ENCODE results near the gene HID1.

The HID1 gene

GRCh38 chr17:74925242-74925641 is 47.3 kb downstream of the HID1 start:
- no peak for DNase-seq (ENCODE audit: low read depth)
- no peak overlapping the region for H3K4me3 ChIP-seq (ENCODE audit: low read length)
- TF ChIP-seq CTCF (conservative IDR thresholded peaks at IDR 0.05; ENCODE audit: low read depth, low read length): no peak

GRCh38 chr17:74924250-74924948 is 48.2 kb downstream of the HID1 start, which contains the start of gene OTOP2:
Gene OTOP2, plus strand, starts transcription at chr17:74924273. Its CDS starts 360 bp downstream, at chr17:74924633.
- peak within 1 kb of the TSS; percentile 22 for H3K4me3 ChIP-seq (ENCODE audit: low read length)
- TF ChIP-seq CTCF (conservative IDR thresholded peaks at IDR 0.05; ENCODE audit: low read depth, low read length): no peak
- DNase-seq (ENCODE audit: low read depth): no peak

- no peak overlapping the region for H3K4me3 ChIP-seq (ENCODE audit: low read length)
- no peak for DNase-seq (ENCODE audit: low read depth)
- TF ChIP-seq CTCF (conservative IDR thresholded peaks at IDR 0.05; ENCODE audit: low read depth, low read length): peak; percentile 70
These were observed 48.9 kb downstream of the HID1 start for GRCh38 chr17:74923538-74924249.

- no peak for TF ChIP-seq CTCF (conservative IDR thresholded peaks at IDR 0.05; ENCODE audit: low read depth, low read length)
- no peak for DNase-seq (ENCODE audit: low read depth)
- peak within 1 kb of the TSS; percentile 22 for H3K4me3 ChIP-seq (ENCODE audit: low read length)
These were observed 49.6 kb downstream of the HID1 start, which contains the start of gene USH1G for GRCh38 chr17:74922694-74923537. Gene USH1G, minus strand, starts transcription at chr17:74923255. Its CDS starts 182 bp downstream, at chr17:74923073.

GRCh38 chr17:74922172-74922571 is 50.4 kb downstream of the HID1 start:
- no peak overlapping the region for H3K4me3 ChIP-seq (ENCODE audit: low read length)
- no peak for DNase-seq (ENCODE audit: low read depth)
- TF ChIP-seq CTCF (conservative IDR thresholded peaks at IDR 0.05; ENCODE audit: low read depth, low read length): no peak

GRCh38 chr17:74921769-74922168 is 50.8 kb downstream of the HID1 start:
- no peak for DNase-seq (ENCODE audit: low read depth)

More at GRCh38 chr17:74921769-74922168, 50.8 kb downstream of the HID1 start:
- H3K4me3 ChIP-seq (ENCODE audit: low read length): no peak overlapping the region
- TF ChIP-seq CTCF (conservative IDR thresholded peaks at IDR 0.05; ENCODE audit: low read depth, low read length): no peak
